K562 (cell line): ENCODE measurements around the gene OR52B6. TPM values are rescaled to one million over a fixed set of nuclear protein-coding genes. Genes with fewer than 3 reads are reported as not detected.

Source experiments
- ATAC-seq: fragments of 200-7000 bp; cut with Tn5 transposase; 3 replicates; pipeline ENCODE4 v1.9.1; 2020; ENCODE audit warnings: moderate library complexity
- BruUV-seq: library from RNA; stranded (reverse); fragments of 400-500 nt; replicated peaks from 2 replicates; lab custom pipeline; 2021; lab: Mats Ljungman, UMichigan
- CTCF ChIA-PET: fragments of 300-600 bp; formaldehyde crosslinking; extraction: SDS; loops from one replicate; lab custom pipeline; 2021; ENCODE audit warnings: low intra/inter-chr PET ratio; lab: Yijun Ruan, JAX
- POLR2A ChIA-PET: fragments of 300-600, 350-650 bp; sonication (Branson Sonifier 250); formaldehyde crosslinking; extraction: SDS; loops from one replicate; lab custom pipeline; 2021; ENCODE audit warnings: antibody characterized with exemption, inconsistent platforms; lab: Yijun Ruan, JAX
- DNase-seq, 4 experiments: peaks; one replicate each; pipeline versions ENCODE4 v3.0.0 to v3.0.0-alpha.2; 2011 to 2018; ENCODE audit warnings: low spot score in 3 of 4, mixed read lengths in 3 of 4; ENCODE audit errors: extremely low read depth in 1 of 4
- FAIRE-seq: peaks from 2 replicates; lab custom pipeline; 2011; peaks lifted over from hg19 to GRCh38; lab: Jason Lieb, UNC
- H2AFZ ChIP-seq: 2 replicates; pipeline ENCODE4 v1.6.0; 2011; ENCODE audit warnings: low read depth, low read length, control low read depth, inconsistent platforms
- H3K27ac ChIP-seq: fragments of 200-600 bp; 3 replicates; pipeline ENCODE4 v1.8.0; 2011; ENCODE audit warnings: low read depth, mild to moderate bottlenecking, control low read depth, inconsistent platforms, low read length, moderate library complexity, mixed read lengths; ENCODE audit errors: extremely low read depth
- H3K27me3 ChIP-seq, 2 experiments: fragments of 300-600 bp in 1 of 2; 2 replicates in 1 of 2; 3 replicates in 1 of 2; pipeline versions ENCODE4 v1.6.0 to v1.8.0; 2011; ENCODE audit warnings: inconsistent platforms in 2 of 2, low read length in 2 of 2, mild to moderate bottlenecking in 1 of 2, mixed read lengths in 1 of 2, moderate library complexity in 1 of 2; ENCODE audit not compliant: control insufficient read depth in 2 of 2, insufficient read depth in 2 of 2
- H3K36me3 ChIP-seq: fragments of 300-600 bp; 3 replicates; pipeline ENCODE4 v1.8.0; 2011; ENCODE audit warnings: mild to moderate bottlenecking, low read length, inconsistent platforms; ENCODE audit not compliant: control insufficient read depth, insufficient read depth
- H3K4me1 ChIP-seq, 2 experiments: fragments of 200-600 bp in 1 of 2; replicated peaks in 1 of 2; 2 replicates in 1 of 2; 3 replicates in 1 of 2; pipeline versions ENCODE4 v1.5.1 to v1.8.0; 2011; ENCODE audit warnings: inconsistent platforms in 2 of 2, low read length in 2 of 2, mild to moderate bottlenecking in 1 of 2, mixed read lengths in 1 of 2, moderate library complexity in 1 of 2; ENCODE audit not compliant: control insufficient read depth in 2 of 2, insufficient read depth in 2 of 2
- H3K4me2 ChIP-seq: 2 replicates; pipeline ENCODE4 v1.6.1; 2011; ENCODE audit warnings: low read length, control low read depth, inconsistent platforms, mixed read lengths; ENCODE audit not compliant: insufficient read depth
- H3K4me3 ChIP-seq: fragments of 200-600 bp; sonication (generic), shearing (Covaris generic); 2 replicates; pipeline ENCODE4 v1.5.1; 2016; ENCODE audit warnings: control low read depth, inconsistent platforms
- H3K79me2 ChIP-seq: fragments of 200-600 bp; 3 replicates; pipeline ENCODE4 v1.8.0; 2011; ENCODE audit warnings: low read length, inconsistent platforms; ENCODE audit not compliant: control insufficient read depth, insufficient read depth
- H3K9ac ChIP-seq, 2 experiments: 2 replicates each; pipeline versions ENCODE4 v1.6.0 to v1.6.1; 2011; ENCODE audit warnings: low read depth in 2 of 2, low read length in 2 of 2, control low read depth in 1 of 2, inconsistent platforms in 1 of 2, mild to moderate bottlenecking in 1 of 2, mixed read lengths in 1 of 2; ENCODE audit not compliant: insufficient read depth in 1 of 2
- H3K9me1 ChIP-seq: one replicate; pipeline ENCODE4 v1.6.0; 2011; ENCODE audit warnings: inconsistent platforms, mild to moderate bottlenecking, low read length, moderate library complexity; ENCODE audit not compliant: control insufficient read depth, insufficient read depth
- H3K9me3 ChIP-seq: replicated peaks from 2 replicates; pipeline ENCODE4 v1.5.1; 2011; ENCODE audit warnings: low read depth, low read length, inconsistent platforms; ENCODE audit not compliant: control insufficient read depth, insufficient read depth
- H4K20me1 ChIP-seq: replicated peaks from 2 replicates; pipeline ENCODE4 v1.6.1; 2011; ENCODE audit warnings: low read length, inconsistent platforms, mixed read lengths; ENCODE audit not compliant: control insufficient read depth, insufficient read depth
- CBX1 ChIP-seq: sonication (generic); IDR thresholded peaks from 2 replicates; pipeline ENCODE4 v1.6.1; 2016; ENCODE audit warnings: antibody characterized with exemption, low read depth, mild to moderate bottlenecking
- HCFC1 ChIP-seq: IDR thresholded peaks from 2 replicates; pipeline ENCODE4 v1.6.1; 2012; ENCODE audit warnings: low read depth, low read length, improper control_type of control experiment
- LCOR ChIP-seq: sonication (generic); formaldehyde crosslinking; IDR thresholded peaks from 2 replicates; pipeline ENCODE4 v1.8.0; 2022; ENCODE audit warnings: mild to moderate bottlenecking, missing genetic modification reagents
- MXI1 ChIP-seq: IDR thresholded peaks from 2 replicates; pipeline ENCODE4 v1.6.1; 2011; ENCODE audit warnings: low read depth, mild to moderate bottlenecking, improper control_type of control experiment, low read length
- RB1 ChIP-seq: fragments of 450-650 bp; IDR thresholded peaks from 2 replicates; pipeline ENCODE4 v1.6.1; 2017; ENCODE audit warnings: low read depth, mild to moderate bottlenecking
- TCF7L2 ChIP-seq: fragments of 150-350 bp; IDR thresholded peaks from 2 replicates; pipeline ENCODE4 v1.6.1; 2016; ENCODE audit warnings: low read depth, mild to moderate bottlenecking, low read length, moderate library complexity
- ZBTB8A ChIP-seq: fragments of 450-650 bp; IDR thresholded peaks from 2 replicates; pipeline ENCODE4 v1.6.1; 2018; ENCODE audit warnings: mild to moderate bottlenecking, moderate library complexity; ENCODE audit not compliant: partially characterized antibody
- in situ Hi-C: fragments of 300-500 bp; cut with MboI; formaldehyde crosslinking; loops from 4 replicates; pipeline ENCODE4 v1.15.0; 2018; ENCODE audit warnings: inconsistent platforms, mixed read lengths
- intact Hi-C: fragments of 100-400 bp; cut with micrococcal nuclease; formaldehyde crosslinking; loops from 2 replicates; pipeline ENCODE4 v1.14.2; 2022
- polyA plus RNA-seq, 8 experiments: library from polyadenylated mRNA; depleted of rRNA in 4 of 8; stranded (reverse) in 5 of 8; unstranded in 3 of 8; fragments of >200 nt; fragmentation: Nextera tagmentation in 2 of 8; fragmentation: Illumina TruSeq in 1 of 8; extraction: Ambion mirVana in 2 of 8; extraction: Trizol in 1 of 8; gene quantifications; 2 replicates each; pipeline versions ENCODE4 v1.2.1 to v1.2.3, GENCODE V29; 2011 to 2014; ENCODE audit warnings: inconsistent platforms in 1 of 8, missing spikeins in 1 of 8
- total RNA-seq, 7 experiments: library from RNA; depleted of rRNA in 6 of 7; stranded (reverse); fragments of >200 nt in 6 of 7; fragmentation: Illumina TruSeq in 2 of 7; extraction: Trizol in 2 of 7; gene quantifications; 2 replicates each; pipeline versions ENCODE4 v1.2.1 to v1.2.3, GENCODE V29; 2011 to 2021; ENCODE audit warnings: low replicate concordance in 1 of 7
- TF ChIP-seq, protein P1 (sequence below): fragments of 250-450 bp; sonication (Bioruptor Pico); IDR thresholded peaks from 2 replicates; pipeline ENCODE4 v1.4.0; 2020; ENCODE audit warnings: mild to moderate bottlenecking, moderate library complexity, borderline replicate concordance

OR52B6 gene
- total and polyA plus RNA-seq, 9 of the 15 experiments (the other 6 are each of a cell fraction or from before 2014, with no cell fraction given) = not detected

DNA sequence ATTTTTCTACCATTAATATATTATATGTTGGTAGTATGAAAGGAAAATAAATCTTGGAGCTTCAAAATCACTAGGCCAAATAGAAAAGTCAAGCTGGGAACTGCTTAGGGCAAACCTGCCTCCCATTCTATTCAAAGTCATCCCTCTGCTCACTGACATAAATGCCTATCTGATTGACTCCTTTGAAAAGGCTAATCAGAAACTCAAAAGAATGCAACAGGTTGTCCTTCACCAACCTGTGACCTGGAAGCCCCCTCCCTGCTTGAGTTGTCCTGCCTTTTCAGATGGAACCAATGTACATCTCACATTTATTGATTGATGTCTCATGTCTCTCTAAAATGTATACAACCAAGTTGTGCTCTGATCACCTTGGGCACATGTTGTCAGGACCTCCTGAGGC, 40.9 kb downstream of the OR52B6 start:
- H3K9me1 ChIP-seq = no peaks in the 10 kb centered on the region
- H3K9ac ChIP-seq = no peak overlapping the region
- DNase-seq (no peak), FAIRE-seq (no peak), ATAC-seq (no peak)
- H3K27ac ChIP-seq = no peak overlapping the region
- ChIA-PET POLR2A (interaction anchor here (0.7 kb wide), 1 partner anchor 110 kb away, joined by 3 read pairs; no protein-coding TSS in a partner anchor), CTCF (no interaction called here)
- no peak overlapping the region; the same call in 1 of the 2 replicates for H3K4me2 ChIP-seq
- no peak for TF ChIP-seq MXI1
- no peak for TF ChIP-seq TCF7L2
- no peak for TF ChIP-seq ZBTB8A
- TF ChIP-seq, protein P1, sequence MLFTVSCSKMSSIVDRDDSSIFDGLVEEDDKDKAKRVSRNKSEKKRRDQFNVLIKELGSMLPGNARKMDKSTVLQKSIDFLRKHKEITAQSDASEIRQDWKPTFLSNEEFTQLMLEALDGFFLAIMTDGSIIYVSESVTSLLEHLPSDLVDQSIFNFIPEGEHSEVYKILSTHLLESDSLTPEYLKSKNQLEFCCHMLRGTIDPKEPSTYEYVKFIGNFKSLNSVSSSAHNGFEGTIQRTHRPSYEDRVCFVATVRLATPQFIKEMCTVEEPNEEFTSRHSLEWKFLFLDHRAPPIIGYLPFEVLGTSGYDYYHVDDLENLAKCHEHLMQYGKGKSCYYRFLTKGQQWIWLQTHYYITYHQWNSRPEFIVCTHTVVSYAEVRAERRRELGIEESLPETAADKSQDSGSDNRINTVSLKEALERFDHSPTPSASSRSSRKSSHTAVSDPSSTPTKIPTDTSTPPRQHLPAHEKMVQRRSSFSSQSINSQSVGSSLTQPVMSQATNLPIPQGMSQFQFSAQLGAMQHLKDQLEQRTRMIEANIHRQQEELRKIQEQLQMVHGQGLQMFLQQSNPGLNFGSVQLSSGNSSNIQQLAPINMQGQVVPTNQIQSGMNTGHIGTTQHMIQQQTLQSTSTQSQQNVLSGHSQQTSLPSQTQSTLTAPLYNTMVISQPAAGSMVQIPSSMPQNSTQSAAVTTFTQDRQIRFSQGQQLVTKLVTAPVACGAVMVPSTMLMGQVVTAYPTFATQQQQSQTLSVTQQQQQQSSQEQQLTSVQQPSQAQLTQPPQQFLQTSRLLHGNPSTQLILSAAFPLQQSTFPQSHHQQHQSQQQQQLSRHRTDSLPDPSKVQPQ = no peak
- TF ChIP-seq CBX1 = no peak
- TF ChIP-seq HCFC1 = no peak
- TF ChIP-seq LCOR (CRISPR knock-in tag) = no peak
- TF ChIP-seq RB1 = no peak
- H3K36me3 ChIP-seq = no peaks in the 10 kb centered on the region
- in situ Hi-C loops = no loop called here
- H3K27me3 ChIP-seq = no peaks in the 10 kb centered on the region
- H3K4me3 ChIP-seq = no peak overlapping the region
- H3K4me1 ChIP-seq = peaks cover 0 to 10% of the 10 kb centered on the region in 2 experiments; a peak in 3 of 5 replicates
- no peaks in the 10 kb centered on the region for H3K79me2 ChIP-seq
- no TSS peak for BruUV-seq
- no peaks in the 10 kb centered on the region for H4K20me1 ChIP-seq
- intact Hi-C loops = no loop called here
- no peaks in the 10 kb centered on the region; the same call in 1 of the 2 replicates for H3K9me3 ChIP-seq
- H2AFZ ChIP-seq = no peak overlapping the region
